DND-41 (cell line): Measurements from ENCODE around the gene XRN2.

Experiments used
- EZH2 ChIP-seq: IDR thresholded peaks from 3 replicates; pipeline ENCODE4 v1.6.1; 2012; ENCODE audit warnings: borderline replicate concordance, low read depth, mild to moderate bottlenecking, moderate library complexity, low read length, inconsistent platforms; ENCODE audit not compliant: severe bottlenecking
- TF ChIP-seq, protein P1 (sequence below): IDR thresholded peaks from 2 replicates; pipeline ENCODE4 v1.5.1; 2012; ENCODE audit warnings: borderline replicate concordance, low read length, moderate library complexity, mild to moderate bottlenecking; ENCODE audit not compliant: poor library complexity, severe bottlenecking; ENCODE audit errors: extremely low read depth

DNA sequence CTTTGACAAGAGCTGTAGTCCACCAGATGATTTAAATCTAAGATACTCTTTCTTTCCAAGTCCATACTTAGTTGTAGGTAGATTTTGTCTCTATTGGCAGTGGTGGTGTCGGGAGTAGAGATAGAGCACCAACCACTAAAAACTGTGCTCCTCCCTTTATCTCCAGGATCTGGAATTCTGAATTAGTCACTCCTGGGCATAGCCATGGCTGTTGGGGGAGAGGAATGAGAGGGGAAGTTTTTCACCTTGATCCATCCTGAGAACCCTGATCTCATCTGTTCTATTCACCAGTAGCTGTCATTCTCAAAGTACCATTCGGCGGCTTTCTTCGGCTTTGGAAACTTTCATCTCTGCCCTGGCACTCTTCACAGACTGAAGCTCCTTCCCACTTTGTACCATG is 129.8 kb downstream of the XRN2 start:
- TF ChIP-seq, protein P1, sequence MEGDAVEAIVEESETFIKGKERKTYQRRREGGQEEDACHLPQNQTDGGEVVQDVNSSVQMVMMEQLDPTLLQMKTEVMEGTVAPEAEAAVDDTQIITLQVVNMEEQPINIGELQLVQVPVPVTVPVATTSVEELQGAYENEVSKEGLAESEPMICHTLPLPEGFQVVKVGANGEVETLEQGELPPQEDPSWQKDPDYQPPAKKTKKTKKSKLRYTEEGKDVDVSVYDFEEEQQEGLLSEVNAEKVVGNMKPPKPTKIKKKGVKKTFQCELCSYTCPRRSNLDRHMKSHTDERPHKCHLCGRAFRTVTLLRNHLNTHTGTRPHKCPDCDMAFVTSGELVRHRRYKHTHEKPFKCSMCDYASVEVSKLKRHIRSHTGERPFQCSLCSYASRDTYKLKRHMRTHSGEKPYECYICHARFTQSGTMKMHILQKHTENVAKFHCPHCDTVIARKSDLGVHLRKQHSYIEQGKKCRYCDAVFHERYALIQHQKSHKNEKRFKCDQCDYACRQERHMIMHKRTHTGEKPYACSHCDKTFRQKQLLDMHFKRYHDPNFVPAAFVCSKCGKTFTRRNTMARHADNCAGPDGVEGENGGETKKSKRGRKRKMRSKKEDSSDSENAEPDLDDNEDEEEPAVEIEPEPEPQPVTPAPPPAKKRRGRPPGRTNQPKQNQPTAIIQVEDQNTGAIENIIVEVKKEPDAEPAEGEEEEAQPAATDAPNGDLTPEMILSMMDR, result no peak
- no peak for TF ChIP-seq EZH2
